Tibial artery (tissue), 4 donors: ENCODE data around the gene FUT1.

Experiments
- DNase-seq, 2 donors: peaks; one replicate each; pipeline ENCODE4 v3.0.0-alpha.2; 2019
- H3K27ac ChIP-seq, 2 donors: fragments of 200-600 bp; sonication (generic) in 1 of 2; 1 replicate in 1 of 2; 2 replicates in 1 of 2; pipeline ENCODE4 v1.5.1; 2018 to 2019; ENCODE audit warnings: mild to moderate bottlenecking in 1 of 2
- H3K27me3 ChIP-seq, 2 donors: fragments of 200-600 bp; sonication (generic) in 1 of 2; one replicate each; pipeline versions ENCODE4 v1.5.1 to v1.6.0; 2016 to 2019
- H3K36me3 ChIP-seq, 3 donors: fragments of 200-600 bp; sonication (generic) in 2 of 3; one replicate each; pipeline ENCODE4 v1.5.1; 2016 to 2019; ENCODE audit warnings: mild to moderate bottlenecking in 2 of 3
- H3K4me1 ChIP-seq, 4 donors: fragments of 200-600 bp; sonication (generic) in 2 of 4; 1 replicate in 3 of 4; 2 replicates in 1 of 4; pipeline ENCODE4 v1.5.1; 2016 to 2019
- H3K4me3 ChIP-seq, 2 donors: fragments of 200-600 bp; sonication (generic) in 1 of 2; 1 replicate in 1 of 2; 2 replicates in 1 of 2; pipeline ENCODE4 v1.5.1; 2018 to 2019; ENCODE audit warnings: mild to moderate bottlenecking in 2 of 2
- H3K9me3 ChIP-seq, 3 donors: fragments of 200-600 bp; sonication (generic) in 1 of 3; one replicate each; pipeline ENCODE4 v1.5.1; 2016 to 2019
- CTCF ChIP-seq, 2 experiments: fragments of 200-600 bp in 1 of 2; fragments of 450-650 bp in 1 of 2; IDR thresholded peaks; one replicate each; pipeline ENCODE4 v1.5.1; 2017 to 2019; ENCODE audit warnings: antibody characterized with exemption in 2 of 2, mild to moderate bottlenecking in 1 of 2, moderate library complexity in 1 of 2
- intact Hi-C: fragments of 100-400 bp; cut with DNase I; formaldehyde crosslinking; loops from one replicate; pipeline ENCODE4 v1.15.0; 2023; ENCODE audit warnings: low total_unique reads

Gene FUT1

GRCh38 chr19:48705431-48705830 is 47.0 kb downstream of the FUT1 start:
- Histone ChIP-seq H3K4me3 (no peak overlapping the region), H3K27ac (no peak overlapping the region), H3K4me1 (no peaks in the 10 kb centered on the region), H3K9me3 (no peaks in the 10 kb centered on the region), H3K27me3 (no peaks in the 10 kb centered on the region), H3K36me3 (peaks cover 0 to 28% (median 0%) of the 10 kb centered on the region in 3 donors)
- DNase-seq: no peak
- no peak for TF ChIP-seq CTCF (IDR thresholded peaks at IDR 0.05)
- intact Hi-C loops: no loop called here

GRCh38 chr19:48703316-48703715 is 49.1 kb downstream of the FUT1 start:
- H3K4me3 ChIP-seq: no peak overlapping the region
- peaks cover 0 to 28% (median 0%) of the 10 kb centered on the region in 3 donors for H3K36me3 ChIP-seq
- H3K9me3 ChIP-seq: no peaks in the 10 kb centered on the region
- no peak for DNase-seq
- no peak for TF ChIP-seq CTCF (IDR thresholded peaks at IDR 0.05)
- intact Hi-C loops: no loop called here
- H3K27me3 ChIP-seq: peaks cover 0 to 1% of the 10 kb centered on the region in 2 donors
- H3K4me1 ChIP-seq: no peaks in the 10 kb centered on the region
- no peak overlapping the region for H3K27ac ChIP-seq

GRCh38 chr19:48702701-48703100 is 49.7 kb downstream of the FUT1 start:
- no peak overlapping the region for H3K27ac ChIP-seq
- DNase-seq: no peak
- TF ChIP-seq CTCF (IDR thresholded peaks at IDR 0.05): no peak
- intact Hi-C loops: no loop called here
- no peaks in the 10 kb centered on the region for H3K4me1 ChIP-seq
- H3K36me3 ChIP-seq: peaks cover 0 to 28% (median 0%) of the 10 kb centered on the region in 3 donors
- peaks cover 0 to 4% of the 10 kb centered on the region in 2 donors for H3K27me3 ChIP-seq
- H3K9me3 ChIP-seq: no peaks in the 10 kb centered on the region
- H3K4me3 ChIP-seq: no peak overlapping the region

- no peak for DNase-seq
- Histone ChIP-seq H3K4me3 (no peak overlapping the region), H3K4me1 (peaks cover 0 to 10% (median 2%) of the 10 kb centered on the region in 4 donors), H3K27ac (no peak overlapping the region), H3K36me3 (peaks cover 0 to 18% (median 0%) of the 10 kb centered on the region in 3 donors), H3K9me3 (no peaks in the 10 kb centered on the region), H3K27me3 (peaks cover 0 to 28% of the 10 kb centered on the region in 2 donors)
- intact Hi-C loops: no loop called here
- no peak for TF ChIP-seq CTCF (IDR thresholded peaks at IDR 0.05)
Measured at GRCh38 chr19:48698046-48698445, 54.4 kb downstream of the FUT1 start.
